GM19023 (cell line): ENCODE results near the gene IMMP2L.
"Not testable (repeated sequence)": the region's sequence is repeated elsewhere in the genome, so short reads cannot be mapped to it uniquely, and the experiment has no call there.

ENCODE experiments used
- ATAC-seq: cut with Tn5 transposase; IDR thresholded peaks from one replicate; pipeline ENCODE4 v1.9.1; 2021; ENCODE audit warnings: mild to moderate bottlenecking, moderate library complexity; ENCODE audit not compliant: unreplicated experiment

The IMMP2L gene

GRCh38 chr7:110962374-110962773 lies 599.9 kb downstream of the IMMP2L start:
- ATAC-seq: no peak

- ATAC-seq: no peak
These were observed 601.5 kb downstream of the IMMP2L start for GRCh38 chr7:110960811-110961210.

GRCh38 chr7:110948280-110948679 lies 614.0 kb downstream of the IMMP2L start:
- ATAC-seq: no peak

- no peak for ATAC-seq
These were observed 614.9 kb downstream of the IMMP2L start for GRCh38 chr7:110947408-110947807.

GRCh38 chr7:110944966-110945644 lies 617.2 kb downstream of the IMMP2L start:
- no peak for ATAC-seq

- ATAC-seq: no peak
These were observed 617.8 kb downstream of the IMMP2L start for GRCh38 chr7:110944448-110944847.

- no peak for ATAC-seq
These were observed 618.5 kb downstream of the IMMP2L start for GRCh38 chr7:110943701-110944345.

- no peak for ATAC-seq
These were observed 620.9 kb downstream of the IMMP2L start for GRCh38 chr7:110941385-110941784.

- ATAC-seq: no peak
These were observed 621.5 kb downstream of the IMMP2L start for GRCh38 chr7:110940756-110941155.

GRCh38 chr7:110938165-110938564 lies 624.1 kb downstream of the IMMP2L start:
- ATAC-seq: no peak

GRCh38 chr7:110936665-110937064 lies 625.6 kb downstream of the IMMP2L start:
- not testable (repeated sequence) for ATAC-seq

GRCh38 chr7:110929480-110930249 lies 632.6 kb downstream of the IMMP2L start:
- no peak for ATAC-seq

GRCh38 chr7:110922906-110923305 lies 639.4 kb downstream of the IMMP2L start:
- no peak for ATAC-seq

GRCh38 chr7:110921595-110922151 lies 640.6 kb downstream of the IMMP2L start:
- no peak for ATAC-seq

- no peak for ATAC-seq
These were observed 643.2 kb downstream of the IMMP2L start for GRCh38 chr7:110918949-110919548.

- ATAC-seq: no peak
These were observed 648.0 kb downstream of the IMMP2L start for GRCh38 chr7:110914263-110914662.

- no peak for ATAC-seq
These were observed 650.7 kb downstream of the IMMP2L start for GRCh38 chr7:110911632-110912031.

- ATAC-seq: no peak
These were observed 653.2 kb downstream of the IMMP2L start for GRCh38 chr7:110909117-110909516.

- ATAC-seq: no peak
These were observed 656.3 kb downstream of the IMMP2L start for GRCh38 chr7:110905773-110906566.

GRCh38 chr7:110898516-110898915 lies 663.8 kb downstream of the IMMP2L start:
- no peak for ATAC-seq
